LNCaP clone FGC (cell line): ENCODE data around the gene INPP5J.

Source experiments
- DNase-seq: peaks from one replicate; pipeline ENCODE4 v3.0.0-alpha.2; 2011; ENCODE audit warnings: low read depth
- H3K4me3 ChIP-seq: 2 replicates; pipeline ENCODE4 v1.5.1; 2011; ENCODE audit warnings: mild to moderate bottlenecking, low read depth, low read length, control low read depth
- TF ChIP-seq, protein P1 (sequence below): IDR thresholded peaks from 2 replicates; pipeline ENCODE4 v1.5.1; 2012; ENCODE audit warnings: mild to moderate bottlenecking; ENCODE audit not compliant: control insufficient read depth, insufficient read depth; ENCODE audit errors: extremely low read depth

The INPP5J gene

DNA sequence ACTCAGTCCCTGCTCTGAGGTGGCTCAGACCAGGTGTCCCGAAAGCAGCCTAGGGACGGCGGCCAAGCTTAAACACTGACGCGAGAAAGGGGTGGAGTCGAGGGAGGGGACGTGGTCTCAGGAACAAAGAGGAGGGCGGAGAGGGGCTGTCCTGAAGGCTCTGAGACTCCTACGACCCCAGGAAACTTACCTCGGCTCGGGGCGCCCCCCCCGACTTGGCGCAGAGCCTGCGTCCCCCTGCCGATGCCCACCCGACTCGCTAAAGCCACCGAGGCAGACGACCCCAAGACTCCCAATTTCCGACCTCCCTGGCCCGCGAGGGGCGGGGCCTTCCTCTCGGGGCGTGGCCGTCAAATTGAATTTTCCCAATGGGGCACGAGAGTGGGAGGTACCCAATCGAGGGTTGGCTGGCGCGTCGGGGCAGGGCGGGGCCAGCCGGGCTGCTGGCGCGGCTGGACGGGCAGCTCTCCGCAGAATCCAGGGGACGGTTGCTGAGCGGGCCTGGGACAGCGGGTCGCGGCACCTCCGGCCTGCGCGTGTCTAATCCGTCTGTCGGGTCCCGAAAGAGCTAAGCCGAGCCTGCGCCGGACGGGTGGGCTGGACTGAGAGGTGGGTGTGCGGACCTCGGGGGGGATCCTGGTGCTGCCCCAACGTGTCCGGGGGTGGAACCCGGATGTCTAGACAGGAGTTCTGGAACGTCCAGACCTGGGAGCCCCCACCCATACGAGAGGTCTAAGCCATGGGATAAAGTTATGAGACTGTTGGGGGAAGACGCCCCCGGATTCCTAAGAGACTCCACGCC, 41.7 kb upstream of the INPP5J start, which contains the start of gene SMTN:
Gene SMTN (plus strand): TSS at position 471 of the 802 bp plus-strand sequence. CDS start 1,941 bp downstream, outside the sequence.
- TF ChIP-seq, protein P1, sequence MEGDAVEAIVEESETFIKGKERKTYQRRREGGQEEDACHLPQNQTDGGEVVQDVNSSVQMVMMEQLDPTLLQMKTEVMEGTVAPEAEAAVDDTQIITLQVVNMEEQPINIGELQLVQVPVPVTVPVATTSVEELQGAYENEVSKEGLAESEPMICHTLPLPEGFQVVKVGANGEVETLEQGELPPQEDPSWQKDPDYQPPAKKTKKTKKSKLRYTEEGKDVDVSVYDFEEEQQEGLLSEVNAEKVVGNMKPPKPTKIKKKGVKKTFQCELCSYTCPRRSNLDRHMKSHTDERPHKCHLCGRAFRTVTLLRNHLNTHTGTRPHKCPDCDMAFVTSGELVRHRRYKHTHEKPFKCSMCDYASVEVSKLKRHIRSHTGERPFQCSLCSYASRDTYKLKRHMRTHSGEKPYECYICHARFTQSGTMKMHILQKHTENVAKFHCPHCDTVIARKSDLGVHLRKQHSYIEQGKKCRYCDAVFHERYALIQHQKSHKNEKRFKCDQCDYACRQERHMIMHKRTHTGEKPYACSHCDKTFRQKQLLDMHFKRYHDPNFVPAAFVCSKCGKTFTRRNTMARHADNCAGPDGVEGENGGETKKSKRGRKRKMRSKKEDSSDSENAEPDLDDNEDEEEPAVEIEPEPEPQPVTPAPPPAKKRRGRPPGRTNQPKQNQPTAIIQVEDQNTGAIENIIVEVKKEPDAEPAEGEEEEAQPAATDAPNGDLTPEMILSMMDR, result no peak
- H3K4me3 ChIP-seq, result peak within 1 kb of the TSS; percentile 91
- peak; percentile 85 for DNase-seq

DNA sequence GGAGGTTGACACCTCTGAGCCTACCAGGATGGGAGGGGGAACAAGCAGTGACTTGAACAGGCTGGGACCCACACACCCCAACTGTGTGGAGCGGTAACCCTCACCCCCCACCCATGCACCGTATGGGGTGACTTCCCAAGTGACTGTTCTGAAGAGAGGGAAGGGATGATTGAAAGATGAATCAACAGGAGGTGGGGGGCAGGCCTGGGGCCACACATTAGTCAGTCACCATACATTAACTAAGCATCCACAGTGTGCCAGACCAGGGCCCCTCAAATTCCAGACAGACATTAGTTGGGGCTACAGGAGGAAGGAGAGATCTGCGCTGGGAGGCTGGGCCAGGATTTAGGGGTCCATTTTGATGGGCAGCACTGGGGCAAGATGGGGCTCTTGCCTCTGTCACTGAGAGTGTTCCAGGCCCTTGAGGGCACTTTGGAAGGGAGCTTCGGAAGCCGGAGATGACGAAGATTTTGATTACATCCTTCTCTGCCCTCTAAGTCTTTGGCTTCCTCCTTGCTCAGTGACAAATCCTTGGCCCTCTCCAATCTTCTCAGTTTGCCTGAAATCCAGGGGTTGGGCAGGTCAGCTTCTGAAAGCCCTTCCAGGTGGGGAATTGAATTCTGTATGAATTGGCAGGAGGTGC, 40.7 kb upstream of the INPP5J start:
- DNase-seq, result no peak
- TF ChIP-seq, protein P1, result no peak
- peak overlapping the region; percentile 91 for H3K4me3 ChIP-seq

DNA sequence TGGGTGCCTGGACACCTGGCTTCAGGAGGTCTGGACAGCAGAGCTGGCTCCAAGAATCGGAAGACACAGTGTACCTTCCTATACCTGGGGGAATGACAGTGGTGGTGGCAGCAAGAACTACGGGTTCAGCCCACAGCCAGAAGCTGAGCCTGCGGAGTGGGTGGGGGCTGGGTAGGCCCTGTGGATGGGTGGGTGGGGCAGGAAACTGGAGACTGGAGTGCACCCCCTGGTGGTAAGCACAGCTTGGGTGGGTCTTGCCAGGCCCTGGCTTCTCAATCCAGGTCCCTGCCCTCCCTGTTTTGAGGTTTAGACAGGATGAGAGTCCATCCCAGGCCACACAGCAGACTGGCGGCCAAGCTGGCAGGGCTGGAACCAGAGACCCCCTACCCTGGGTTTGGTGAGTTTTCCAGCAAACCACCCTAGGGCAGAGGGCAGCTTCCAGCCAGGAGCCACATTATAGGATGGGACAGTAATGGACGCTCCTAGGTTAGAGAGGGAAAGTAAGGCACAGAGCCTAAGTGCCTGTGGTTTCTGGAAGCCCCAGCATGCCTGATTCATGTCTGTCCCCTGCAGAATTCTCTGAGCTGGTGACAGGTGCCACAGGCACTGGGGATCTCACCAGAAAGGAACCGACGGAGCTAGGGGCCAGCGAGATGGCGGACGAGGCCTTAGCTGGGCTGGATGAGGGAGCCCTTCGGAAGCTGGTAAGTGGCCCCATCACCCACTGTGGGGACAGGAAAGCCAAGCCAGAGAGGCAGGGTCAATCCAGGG, 40.0 kb upstream of the INPP5J start:
- no peak for DNase-seq
- H3K4me3 ChIP-seq, result peak overlapping the region; percentile 91
- TF ChIP-seq, protein P1, result peak; percentile 21; the same call in 1 of the 2 replicates

DNA sequence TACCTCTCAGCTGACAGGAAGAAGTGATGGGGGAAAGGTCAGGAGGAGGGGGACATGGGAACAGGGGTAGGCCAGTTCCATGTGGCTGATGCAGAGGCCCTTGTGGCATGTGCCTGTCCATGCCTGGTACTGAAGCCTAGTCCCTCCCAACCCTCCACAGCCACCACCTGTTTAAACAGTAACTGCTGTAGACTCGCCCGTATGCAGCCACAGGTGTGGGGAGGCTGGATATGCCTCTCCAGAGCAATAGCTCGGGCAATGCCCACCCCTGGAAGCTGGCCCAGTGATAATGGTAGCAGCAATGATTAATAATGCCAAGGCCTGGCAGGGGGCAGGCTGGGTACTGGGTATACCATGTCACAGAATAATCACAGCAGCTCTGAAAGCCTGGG, 39.4 kb upstream of the INPP5J start:
- no peak overlapping the region for H3K4me3 ChIP-seq
- DNase-seq, result no peak
- TF ChIP-seq, protein P1, result no peak

DNA sequence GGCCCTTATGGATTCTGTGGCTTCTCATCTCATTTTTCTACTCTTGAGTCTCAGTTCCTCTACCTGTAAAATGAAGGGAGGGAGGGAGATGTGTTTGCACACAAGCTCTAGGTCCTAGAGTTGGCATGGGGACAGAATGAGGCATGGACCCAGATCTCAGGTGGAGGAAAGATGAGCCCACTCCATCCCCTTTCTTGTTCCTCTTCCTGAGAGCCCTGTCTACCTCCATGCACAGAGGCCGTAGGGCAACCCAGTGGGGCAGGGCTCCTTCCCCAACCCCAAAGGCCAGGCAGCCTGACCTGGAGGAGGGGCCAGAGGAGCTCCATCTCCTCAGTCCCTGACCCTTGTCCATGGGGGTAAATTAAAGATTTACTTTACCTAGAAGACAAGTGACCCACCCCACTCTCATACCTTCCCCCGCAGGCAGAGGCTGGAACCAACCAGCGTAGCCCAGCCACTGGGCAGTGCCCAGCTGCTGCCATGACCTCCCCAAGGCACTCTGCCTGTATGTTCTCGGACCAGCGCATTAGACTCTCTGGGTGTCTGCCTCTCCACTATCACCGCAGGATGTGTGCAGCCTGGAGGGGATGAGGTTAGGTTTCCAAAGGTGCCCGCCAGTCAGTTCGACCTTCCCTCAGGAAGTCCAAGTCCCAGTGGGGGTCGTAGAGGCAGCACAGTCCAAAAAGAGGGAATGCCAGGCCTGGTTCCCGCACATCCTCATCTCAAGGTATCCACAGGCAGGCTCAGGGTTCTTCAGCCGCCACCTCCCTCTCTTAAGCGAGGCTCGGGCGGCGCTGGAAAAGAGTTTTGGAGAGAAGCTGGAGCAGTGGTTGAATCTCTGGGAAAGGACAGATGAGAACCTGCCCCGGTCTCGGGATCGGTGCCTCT, 38.6 kb upstream of the INPP5J start:
- TF ChIP-seq, protein P1, result no peak
- H3K4me3 ChIP-seq, result no peak overlapping the region
- DNase-seq, result no peak
